GM21786 (cell line): ENCODE measurements around the gene STRA6.

Source experiments
- ATAC-seq: cut with Tn5 transposase; IDR thresholded peaks from one replicate; pipeline ENCODE4 v1.9.1; 2021; ENCODE audit not compliant: unreplicated experiment

Gene STRA6

DNA sequence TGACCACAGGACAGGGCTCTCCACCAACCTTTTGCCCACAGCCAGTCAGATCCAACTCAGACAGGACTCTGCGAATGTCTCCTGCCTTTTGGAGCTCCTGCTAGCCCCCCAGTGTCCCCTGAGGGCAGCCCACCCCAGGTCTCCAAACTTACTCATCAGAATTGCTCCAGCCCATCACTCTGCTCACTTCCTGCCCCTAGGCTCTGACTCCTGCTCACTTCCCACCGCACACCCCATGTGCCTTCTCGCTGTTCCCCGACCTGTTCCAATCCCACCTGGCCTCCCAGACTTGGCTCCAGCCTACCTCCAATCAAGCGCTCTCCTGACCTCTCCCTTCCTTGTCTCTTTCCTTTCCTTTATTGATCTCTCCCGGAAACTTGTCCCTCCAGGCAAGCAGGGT, 5.9 kb upstream of the STRA6 start:
- no peak for ATAC-seq

DNA sequence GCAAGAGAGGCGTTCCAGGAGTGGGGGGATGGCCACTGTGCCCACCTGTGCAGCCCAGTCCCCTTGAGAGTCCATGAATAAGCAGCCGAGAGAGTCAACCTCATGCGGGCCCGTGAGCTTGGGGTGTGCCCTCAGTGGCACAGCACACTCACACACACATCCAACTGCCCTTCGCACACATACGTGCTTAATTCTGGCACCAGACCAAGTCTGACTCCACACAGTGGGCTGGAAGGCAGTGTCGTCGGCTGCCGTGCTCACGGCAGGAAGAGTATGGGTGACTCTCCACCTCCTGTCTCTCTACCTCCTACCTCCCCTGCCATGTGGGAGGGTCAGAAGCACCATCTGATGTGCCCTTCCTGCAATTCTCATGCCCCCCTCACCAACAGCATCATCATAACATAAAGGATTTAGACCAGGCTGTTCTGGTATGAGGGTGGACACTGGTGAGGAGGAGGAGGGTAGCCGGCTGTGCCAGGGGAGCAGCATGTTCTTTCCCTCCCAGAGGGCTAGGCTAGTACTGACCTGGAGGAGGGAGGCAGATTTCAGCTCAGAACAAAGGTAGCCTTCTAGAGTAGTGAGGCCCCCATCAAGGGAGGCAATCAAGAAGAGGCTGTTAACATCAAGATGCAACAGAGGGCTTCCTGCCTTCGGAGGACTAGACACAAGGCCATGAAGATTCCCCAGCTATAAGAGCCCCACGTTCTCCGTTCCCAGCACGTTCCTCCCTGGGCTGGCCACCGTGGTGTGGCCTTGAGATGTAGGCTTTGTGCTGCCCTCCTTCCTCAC, 5.3 kb upstream of the STRA6 start:
- no peak for ATAC-seq

DNA sequence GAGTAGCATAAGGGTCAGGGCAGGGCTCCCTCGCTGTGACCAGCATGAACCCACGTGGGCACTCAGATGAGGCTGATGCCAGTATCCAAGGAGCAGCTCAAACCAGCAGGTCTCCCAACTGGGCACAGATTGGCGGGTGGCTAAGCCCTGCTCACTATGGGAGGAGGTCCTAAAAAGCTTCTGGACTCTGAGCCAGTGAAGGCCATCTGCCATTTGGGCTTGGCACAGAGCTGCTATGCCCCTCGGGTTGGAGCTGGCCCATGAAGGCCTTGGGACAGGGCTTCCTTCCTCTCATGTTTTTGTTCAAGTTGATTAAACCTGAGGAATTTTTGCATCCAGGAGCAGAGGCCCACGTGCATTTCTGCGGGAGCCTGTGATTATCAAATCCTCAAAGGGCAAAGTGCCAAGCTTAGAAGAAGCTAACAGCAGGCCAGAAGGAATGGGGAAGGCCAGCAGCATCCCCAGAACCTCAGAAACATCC, 4.3 kb upstream of the STRA6 start:
- no peak for ATAC-seq

DNA sequence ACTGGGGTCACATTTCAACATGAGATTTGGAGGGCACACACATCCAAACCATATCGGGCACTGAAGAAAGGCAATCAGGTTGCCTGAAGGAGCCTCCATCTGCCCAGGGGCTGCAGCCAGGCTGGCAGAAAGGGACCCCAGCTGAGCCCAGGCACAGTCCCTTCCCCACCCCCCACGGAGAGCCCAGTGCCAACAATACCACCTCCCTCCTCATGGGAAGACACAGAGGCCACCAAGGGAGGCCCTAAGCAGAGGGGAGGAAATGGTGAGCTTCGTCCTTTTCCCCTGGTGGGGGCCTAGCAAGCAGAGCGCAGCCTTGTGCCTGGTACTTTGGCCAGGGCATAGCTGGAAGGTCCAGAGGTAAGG, 3.0 kb upstream of the STRA6 start:
- ATAC-seq = no peak

DNA sequence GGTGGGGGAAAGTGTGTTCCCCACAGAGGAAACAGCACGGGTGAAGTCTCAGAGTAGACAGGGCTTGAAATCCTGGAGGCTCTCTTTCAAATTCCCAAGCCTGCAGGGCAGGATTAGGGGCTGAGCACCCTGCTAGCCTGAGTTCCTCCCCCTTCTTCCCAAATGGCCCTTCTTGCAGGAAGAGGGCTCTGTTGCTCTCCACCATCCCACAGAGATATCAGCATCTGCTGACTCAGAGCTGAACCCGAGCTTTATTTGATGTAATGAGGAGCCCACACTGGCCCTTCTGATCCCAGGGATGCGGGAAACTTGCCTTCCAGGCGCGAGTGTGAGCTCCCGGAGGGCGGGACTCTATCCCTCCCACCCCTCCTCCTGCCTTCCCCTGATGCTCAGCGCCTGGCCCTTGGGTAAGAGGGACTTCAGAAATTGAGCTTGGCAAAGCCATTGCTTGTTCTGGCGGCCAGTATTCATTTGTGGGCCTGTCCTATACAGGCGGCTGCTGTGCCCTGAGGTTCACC, 1.4 kb upstream of the STRA6 start:
- ATAC-seq = no peak

DNA sequence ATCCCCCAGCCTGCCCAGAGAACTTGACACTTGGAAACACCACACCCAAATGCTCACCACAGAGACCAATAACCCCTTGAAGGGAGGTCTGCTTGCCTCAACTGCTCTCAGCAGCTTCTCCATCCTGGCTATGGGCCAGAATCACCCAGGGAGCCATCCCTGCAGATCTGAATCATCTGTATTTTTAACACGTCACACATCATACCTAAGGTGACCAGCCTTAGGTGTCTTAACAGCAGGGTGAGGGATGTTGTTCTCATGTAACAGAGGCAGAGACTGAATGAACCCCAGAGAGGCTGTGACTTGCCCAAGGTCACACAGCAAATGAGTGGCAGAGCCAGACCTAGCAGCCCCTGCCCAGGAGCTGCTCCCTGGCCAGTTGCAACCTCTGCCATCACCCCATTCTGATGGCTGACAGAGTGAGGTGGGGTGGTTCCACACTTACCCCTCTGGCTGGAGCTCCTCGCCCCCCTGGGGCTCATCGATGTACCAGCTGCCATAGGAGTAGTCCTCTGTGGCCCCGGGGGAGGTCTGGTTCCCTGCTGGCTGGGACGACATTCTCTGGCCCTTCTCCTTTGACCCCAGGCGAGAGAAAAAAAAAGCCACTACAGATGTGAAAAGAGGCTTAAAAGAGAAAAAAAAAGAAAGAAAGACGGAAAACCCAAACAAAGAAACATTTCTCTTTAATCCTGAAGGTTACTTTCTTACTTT, 722 bp downstream of the STRA6 start:
- no peak for ATAC-seq

DNA sequence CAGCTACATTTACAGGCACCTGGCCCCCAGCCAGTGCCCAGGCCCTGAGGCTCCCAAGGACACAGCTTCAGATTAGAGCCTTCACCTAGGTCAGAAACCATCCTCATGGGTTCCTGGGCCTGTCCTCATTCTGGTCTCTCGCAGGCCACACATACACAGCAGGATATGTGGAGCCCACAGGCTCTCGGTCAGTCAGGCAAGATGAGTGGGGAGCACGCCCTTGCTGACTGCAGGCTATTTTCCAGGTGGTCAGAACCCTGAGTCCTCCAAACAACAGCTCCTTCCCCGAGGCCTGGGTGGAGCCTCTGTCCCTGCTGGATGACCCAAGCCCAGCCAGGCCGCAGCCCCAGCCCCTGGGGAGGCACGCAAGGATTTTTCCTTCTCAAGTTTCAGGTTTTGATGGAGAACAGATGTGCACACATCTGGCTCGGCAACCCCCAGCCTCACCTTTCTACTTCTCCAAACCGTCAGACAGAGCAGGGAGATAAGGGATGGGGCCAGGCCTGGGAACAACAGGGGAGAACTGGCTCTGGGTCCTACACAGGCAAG, 1.6 kb downstream of the STRA6 start:
- ATAC-seq = no peak

DNA sequence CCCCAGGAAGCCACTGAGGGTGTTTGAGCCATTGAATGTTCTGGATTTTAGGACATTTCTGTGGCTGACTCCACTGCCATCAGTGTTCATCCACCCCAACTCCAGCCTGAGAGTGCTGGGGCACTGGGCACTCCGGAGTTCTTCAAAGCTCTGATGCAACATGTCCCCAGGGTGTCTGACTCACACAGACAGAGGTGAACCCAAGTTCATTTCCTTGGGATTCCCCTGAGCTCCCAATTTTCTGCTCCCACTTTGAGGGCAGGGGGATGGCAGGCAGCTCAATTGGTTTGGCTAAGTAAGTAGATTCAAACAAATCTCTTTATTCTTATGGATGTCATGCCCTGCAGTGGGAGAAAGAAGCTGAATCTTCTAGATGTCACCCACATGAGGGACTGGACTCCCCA, 2.2 kb downstream of the STRA6 start:
- no peak for ATAC-seq

DNA sequence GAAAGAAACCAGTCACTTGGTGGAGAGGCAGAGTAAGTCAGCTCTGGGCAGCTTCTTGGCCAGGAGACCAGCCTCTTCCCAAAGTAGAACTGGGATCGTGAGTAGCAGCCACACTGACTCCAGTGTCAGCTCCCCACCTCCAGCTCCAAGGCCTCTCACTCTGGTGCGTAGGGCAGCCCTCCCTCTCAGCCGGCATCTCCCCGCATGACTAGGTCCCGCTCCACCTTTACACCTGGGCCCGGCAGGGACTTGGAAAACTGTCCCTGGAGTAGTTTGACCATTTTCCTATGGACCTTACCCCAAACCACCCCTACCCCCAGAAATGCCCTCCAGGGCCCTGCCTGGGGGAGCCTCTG, 3.3 kb downstream of the STRA6 start:
- ATAC-seq = no peak

DNA sequence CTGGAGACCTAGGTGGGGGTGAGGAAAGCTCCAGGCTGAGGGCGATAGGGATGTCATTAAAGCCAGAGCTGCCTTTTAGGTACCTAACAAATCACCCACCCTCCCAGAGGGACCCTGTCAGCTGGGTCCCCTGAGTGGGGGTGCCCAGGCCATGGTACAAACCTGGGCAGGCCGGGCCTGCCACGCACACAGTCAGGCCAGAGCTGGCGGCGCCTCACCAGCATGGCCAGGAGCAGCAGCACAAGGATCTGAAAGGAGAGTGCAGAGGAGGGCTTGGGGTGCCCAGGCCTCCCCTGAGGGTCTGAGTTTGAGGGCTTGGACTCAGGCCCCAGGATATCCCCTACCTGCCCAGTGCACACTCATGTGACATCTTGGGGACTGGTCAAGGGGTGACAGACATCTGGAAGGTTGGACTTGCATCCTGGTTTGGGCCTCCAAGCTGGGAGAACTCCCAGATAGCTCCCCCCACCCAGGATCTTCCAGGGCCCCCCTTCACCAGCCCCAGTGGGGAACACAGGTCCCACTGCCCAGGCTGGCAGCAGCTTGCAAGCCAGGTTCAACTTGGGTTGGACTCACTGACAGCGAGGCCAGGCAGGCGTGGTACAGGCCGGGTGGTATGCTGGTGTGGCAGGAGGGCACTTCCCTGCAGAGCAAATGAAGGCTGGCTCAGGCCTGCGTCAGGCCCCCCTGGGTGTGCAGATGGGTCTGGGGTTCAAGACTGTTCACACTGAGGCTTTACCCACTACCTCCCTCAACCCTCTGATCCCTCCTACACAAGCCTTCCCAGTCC, 5.2 kb downstream of the STRA6 start:
- ATAC-seq = no peak

DNA sequence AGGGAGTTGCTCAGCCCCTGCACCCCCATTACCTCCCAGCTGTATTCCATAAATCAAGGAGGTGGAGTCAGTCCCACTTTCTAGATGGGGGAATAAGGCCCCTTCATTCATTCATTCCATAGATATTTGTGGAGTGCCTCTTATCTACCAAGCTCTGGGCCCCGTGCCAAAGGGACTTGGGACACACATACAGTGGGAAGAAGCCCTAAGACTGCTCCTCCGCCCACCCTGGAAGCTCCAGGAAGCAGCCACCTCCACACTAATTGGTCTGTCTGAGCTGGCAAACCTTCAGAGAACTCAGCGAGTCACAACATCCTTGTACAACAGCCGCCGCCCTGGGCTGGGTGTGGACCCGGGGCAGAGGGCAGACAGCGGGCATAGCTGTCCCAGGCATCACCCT, 6.4 kb downstream of the STRA6 start:
- no peak for ATAC-seq

DNA sequence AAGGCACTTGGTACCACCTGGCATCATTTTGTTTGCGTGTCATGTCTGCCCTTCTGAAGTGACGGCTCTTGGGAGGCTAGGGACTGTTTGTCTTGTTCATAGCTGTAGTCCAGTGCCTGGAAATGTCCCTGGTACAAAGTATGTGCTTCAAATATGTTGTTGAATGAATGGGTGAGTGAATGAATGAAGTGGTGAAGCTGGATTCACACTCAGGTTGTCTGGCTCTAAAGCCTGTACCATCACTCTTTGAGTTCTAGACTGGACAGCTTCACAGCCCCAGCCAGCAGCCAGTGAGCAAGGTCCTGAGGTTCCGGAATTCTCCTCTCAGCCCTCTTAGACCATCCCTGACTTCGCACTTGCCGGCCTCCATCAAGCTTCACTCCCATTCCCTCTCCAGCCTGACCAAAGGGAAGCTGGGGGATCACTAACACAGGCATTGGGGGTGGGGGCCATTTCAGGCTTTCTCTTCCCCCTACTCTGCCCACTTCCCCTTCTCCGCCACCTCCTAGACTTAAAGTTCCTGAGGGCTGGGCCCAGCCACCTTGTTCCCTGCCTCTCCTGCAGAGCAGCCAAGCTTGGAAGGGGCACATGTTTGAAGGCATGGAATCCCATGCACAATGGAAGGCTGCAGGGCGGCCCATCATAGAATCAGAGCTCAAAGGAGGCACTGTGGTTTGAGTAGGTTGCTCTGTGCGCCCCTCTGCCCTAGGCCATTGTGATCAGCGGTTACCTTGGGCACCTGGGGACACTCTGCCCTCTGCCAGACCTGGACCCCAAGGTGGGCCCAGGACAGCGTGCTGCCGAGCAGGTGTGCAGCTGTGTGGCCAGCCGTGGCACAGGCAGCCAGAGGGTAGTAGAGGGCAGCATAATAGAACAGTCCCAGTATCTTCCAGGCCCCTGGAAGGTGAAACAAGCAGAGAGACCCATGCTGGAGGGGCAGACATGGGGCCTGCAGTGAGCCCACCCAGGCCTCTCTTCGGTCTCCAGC, 7.7 kb downstream of the STRA6 start:
- ATAC-seq = no peak

DNA sequence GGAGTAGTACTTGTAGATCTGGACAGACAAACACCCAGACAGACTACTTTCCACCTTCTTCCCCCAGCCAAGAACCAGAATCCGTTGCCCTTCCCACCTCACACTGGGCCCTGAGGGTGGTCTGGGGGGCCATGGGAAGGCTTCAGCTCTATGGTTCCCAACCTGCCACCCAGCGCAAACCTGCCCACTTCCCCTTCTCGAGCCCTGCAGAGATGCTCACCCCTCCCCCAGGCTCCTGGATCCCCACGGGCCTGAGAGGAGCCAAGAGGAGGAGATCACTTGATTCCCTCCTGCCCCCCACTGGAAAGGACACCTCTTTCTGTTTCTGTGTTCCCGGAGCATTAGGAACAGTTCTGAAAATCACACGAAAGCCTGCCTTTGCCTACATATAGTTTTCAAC, 8.7 kb downstream of the STRA6 start:
- ATAC-seq = no peak

DNA sequence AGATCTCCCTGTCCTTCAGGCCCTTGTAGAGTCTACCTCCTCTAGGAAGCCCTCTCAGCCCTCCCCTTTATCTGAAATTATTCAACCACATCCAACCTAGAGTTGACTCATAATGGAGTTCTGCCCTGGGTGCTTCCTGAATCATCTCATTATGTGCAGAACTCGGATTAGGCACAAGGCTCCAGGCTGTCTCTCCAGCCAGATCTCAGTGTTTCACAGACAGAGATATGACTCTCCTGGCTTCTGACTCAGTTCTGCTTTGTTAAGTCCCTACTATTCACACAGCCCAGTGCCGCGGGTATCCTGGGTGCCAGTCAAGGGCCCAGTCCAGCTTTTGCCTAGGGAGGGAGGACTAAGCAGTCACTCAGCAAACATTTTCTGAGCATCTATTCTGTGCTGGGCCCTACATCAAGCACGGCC, 9.3 kb downstream of the STRA6 start:
- no peak for ATAC-seq

DNA sequence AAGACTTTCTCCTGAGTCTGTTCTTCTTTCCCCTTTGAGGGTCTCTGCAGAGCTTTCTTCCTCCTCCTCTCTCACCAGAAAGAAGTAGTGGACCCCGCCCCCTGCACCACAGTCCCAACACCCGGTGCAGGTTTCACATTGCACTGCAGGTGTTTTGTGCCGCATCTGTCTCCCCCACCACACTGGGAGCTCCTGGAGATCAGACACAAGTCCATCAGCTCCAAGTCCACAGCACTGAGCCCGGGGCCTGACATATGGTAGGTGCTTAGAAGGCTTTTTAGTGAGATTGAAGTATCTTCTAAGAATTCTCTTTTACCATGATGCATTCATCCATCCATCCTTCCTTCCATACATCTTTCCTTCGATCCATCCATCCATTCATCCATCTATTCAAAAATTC, 9.8 kb downstream of the STRA6 start:
- no peak for ATAC-seq

DNA sequence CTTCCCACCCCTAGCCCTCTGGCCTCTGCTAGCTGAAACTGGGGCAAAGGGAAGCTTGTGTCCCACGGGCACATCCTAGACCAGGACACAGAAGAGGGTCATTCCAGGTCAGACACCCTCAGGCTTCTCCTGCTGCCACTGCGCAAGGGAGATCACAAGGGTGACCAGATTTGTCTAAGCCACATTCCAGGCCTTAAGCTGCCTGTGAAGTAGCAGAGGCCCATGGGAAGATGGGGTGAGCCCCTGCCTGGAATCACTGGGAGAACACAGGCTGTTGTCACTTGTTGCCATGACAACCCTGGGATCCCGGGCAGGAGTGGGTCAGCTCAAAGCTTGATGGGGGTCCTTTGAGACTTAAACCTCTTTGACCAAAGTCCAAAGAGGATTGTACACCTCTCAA, 10.8 kb downstream of the STRA6 start:
- no peak for ATAC-seq

DNA sequence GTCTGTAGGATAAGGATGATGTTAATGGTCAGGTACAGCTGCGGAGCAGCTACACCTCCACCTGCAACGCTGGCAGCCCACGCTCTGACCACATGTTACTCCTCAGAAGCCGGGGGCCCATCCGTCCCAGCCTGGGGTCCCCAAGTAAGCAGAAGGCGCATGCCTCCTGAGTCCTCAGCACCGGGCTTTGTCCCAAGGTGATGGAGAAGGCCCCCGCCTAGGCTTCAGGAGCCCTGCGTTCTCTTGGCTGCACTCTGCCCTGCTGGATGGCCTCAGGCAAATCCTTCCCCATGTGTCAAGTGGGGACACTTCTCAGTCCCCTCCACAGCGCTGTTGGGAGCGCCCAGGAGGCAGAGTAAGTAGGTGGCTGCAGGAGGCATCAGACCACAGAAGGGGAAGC, 14.4 kb downstream of the STRA6 start:
- no peak for ATAC-seq

DNA sequence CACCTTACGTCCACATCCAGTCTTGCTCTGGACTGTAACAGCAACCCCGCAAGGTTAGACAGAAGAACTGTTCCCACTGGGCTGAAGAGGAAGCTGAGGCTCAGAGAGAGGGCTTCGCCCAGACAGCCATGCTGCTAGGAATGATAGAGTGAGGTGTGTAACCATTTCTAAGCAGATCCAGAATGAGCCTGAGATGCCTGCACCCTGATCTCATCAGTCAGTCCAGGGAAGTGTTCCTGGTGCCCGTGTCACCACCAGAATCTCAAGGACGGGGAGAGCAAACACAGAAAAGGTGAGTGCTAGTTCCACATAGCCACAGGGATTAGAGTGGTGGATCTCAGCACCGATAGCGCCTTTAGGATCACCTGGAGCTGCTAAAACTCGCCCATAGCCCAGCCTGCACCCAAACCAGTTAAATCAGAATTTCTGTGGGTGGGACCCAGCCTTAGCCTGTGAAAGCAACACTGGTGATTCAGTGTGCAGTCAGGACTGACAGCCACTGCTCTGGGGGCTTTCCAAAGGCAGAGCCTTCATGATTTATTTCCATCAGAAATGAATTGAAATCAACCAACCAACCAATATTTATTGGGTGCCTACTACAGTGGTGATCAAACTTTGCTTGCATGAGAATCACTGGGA, 16.8 kb downstream of the STRA6 start:
- no peak for ATAC-seq

DNA sequence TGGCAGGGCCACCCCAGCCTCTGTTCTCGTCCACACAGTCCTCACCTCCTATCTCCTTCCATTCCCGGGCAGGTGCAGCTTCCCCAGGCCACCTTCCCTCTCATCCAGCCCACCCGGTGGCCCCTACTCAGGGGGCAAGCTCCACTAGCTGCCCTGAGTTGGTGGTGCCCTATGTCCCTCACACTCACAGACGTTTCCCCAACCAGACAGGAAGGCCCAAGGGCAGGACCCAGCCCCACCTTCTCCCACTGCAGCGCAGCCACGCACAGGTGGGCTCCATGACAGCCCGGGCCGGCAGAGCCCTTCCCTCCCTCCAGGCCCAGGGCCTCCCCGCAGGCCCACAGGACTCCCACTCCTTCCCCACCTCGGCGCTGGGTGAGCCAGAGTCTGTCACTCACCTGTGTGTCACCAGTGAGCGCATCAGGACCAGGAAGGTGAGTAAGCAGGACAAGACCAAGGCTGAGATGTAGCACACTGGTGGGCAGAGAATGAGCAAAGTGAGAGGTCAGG, 17.9 kb downstream of the STRA6 start:
- no peak for ATAC-seq

DNA sequence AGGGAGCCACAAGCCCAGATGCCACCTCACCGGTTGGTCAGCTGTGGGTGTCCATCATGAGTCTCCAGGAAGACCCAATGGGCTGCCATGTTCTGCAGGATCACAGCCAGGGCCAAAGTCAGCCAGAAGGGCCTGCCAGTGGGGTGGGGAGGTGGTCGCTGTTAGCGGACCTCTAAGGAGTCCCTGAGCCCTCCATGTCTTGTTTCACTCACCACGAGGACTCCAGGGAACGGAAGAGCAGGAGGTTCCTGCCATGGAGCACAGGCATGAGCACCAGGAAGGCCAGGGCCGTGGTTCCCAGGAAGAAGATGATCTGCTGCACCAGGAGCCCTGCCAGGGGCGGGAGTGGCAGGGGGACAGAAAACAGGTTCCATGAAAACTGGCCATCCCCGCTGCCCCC, 20.5 kb downstream of the STRA6 start:
- ATAC-seq = no peak
